NB4 (cell line): Measurements from ENCODE around the gene KLF16.
A peak's percentile ranks its signal among the peaks of the same experiment; 100 is the strongest.

Experiments used
- DNase-seq: peaks from one replicate; pipeline ENCODE4 v3.0.0; 2010; ENCODE audit warnings: low read depth
- H3K4me3 ChIP-seq: one replicate; pipeline ENCODE4 v1.5.1; 2011; ENCODE audit warnings: mild to moderate bottlenecking, low read depth, low read length, moderate library complexity
- CTCF ChIP-seq: IDR thresholded peaks from one replicate; pipeline ENCODE4 v1.5.1; 2012; ENCODE audit warnings: low read depth, low read length
- MAX ChIP-seq: IDR thresholded peaks from 2 replicates; pipeline ENCODE4 v1.6.1; 2011; ENCODE audit warnings: low read depth, low read length
- MYC ChIP-seq: IDR thresholded peaks from 2 replicates; pipeline ENCODE4 v1.6.1; 2011; ENCODE audit warnings: low read depth, low read length
- POLR2A ChIP-seq: IDR thresholded peaks from 2 replicates; pipeline ENCODE4 v1.6.1; 2011; ENCODE audit warnings: mild to moderate bottlenecking; ENCODE audit not compliant: insufficient read length; ENCODE audit errors: extremely low read depth

The KLF16 gene

DNA sequence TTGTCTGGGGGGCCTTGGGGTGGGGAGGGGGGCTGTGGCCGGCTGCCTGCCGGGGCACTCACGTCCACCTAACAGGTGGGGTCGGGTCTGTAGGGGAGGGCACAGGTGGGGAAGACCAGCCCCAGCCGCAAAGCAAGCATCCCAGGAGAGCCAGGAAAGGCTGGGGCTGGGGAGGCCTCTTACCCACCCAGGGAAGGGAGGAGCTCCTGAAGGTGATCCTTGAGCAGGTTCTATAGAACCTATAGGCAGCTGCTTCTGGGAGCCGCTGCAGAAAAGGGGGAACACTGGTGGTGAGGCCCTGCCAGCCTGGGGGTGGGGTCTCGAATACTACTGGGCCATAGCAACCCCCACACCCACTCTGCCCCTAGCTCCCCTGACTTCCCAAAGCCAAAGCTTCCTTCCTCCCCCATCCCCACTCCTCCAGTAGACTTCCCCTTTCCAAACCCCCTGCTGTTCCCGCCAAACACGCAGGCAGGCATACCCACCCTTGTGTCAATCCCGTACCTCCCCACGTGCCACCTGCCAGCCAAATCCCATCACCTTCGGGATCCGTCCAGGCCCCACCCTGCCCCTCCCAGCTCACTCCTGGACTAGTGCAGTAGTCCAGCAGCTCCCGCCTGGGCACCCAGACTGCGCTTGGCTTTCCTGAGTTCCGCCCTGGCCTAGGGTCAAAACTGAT lies 5.6 kb downstream of the KLF16 start:
- peak overlapping the region; percentile 49 for H3K4me3 ChIP-seq
- TF ChIP-seq MYC = peak; percentile 25; the same call in 1 of the 2 replicates
- no peak for TF ChIP-seq CTCF
- no peak for TF ChIP-seq POLR2A
- peak; percentile 66 for TF ChIP-seq MAX
- peak; percentile 84 for DNase-seq

- TF ChIP-seq MAX (peak; percentile 88), POLR2A (no peak), MYC (peak; percentile 47; the same call in 1 of the 2 replicates), CTCF (no peak)
- H3K4me3 ChIP-seq = peak overlapping the region; percentile 69
- DNase-seq = peak; percentile 96
These were observed 6.4 kb downstream of the KLF16 start for GRCh38 chr19:1856698-1857603.

- peak; percentile 9 for TF ChIP-seq POLR2A
- TF ChIP-seq MYC = no peak
- no peak for TF ChIP-seq CTCF
- TF ChIP-seq MAX = no peak
- DNase-seq = peak; percentile 64
- H3K4me3 ChIP-seq = peak overlapping the region; percentile 69
These were observed 7.1 kb downstream of the KLF16 start for GRCh38 chr19:1856345-1856697.

DNA sequence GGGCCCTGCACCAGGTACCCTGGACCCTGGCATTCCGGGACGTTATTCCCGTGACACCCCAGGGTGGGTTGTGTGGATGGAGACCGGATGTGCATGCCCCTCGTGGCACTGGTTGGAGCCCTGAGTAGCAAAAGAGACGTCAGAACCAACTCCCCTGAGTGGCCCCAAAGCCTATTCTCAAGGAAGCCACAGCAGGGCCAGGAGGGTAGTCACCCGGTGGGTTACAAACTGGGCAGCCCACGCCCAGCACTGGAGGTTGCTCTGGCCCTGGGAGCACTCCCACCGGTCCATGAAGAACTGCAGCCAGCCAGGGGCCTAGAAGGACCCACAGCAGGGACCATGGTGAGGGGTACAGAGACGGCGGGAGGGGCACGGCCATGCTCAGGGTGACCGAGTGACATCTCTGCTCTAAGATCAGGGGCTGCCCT lies 7.5 kb downstream of the KLF16 start:
- H3K4me3 ChIP-seq = peak overlapping the region; percentile 69
- TF ChIP-seq POLR2A (no peak), MAX (no peak), MYC (no peak), CTCF (no peak)
- DNase-seq = peak; percentile 62

DNA sequence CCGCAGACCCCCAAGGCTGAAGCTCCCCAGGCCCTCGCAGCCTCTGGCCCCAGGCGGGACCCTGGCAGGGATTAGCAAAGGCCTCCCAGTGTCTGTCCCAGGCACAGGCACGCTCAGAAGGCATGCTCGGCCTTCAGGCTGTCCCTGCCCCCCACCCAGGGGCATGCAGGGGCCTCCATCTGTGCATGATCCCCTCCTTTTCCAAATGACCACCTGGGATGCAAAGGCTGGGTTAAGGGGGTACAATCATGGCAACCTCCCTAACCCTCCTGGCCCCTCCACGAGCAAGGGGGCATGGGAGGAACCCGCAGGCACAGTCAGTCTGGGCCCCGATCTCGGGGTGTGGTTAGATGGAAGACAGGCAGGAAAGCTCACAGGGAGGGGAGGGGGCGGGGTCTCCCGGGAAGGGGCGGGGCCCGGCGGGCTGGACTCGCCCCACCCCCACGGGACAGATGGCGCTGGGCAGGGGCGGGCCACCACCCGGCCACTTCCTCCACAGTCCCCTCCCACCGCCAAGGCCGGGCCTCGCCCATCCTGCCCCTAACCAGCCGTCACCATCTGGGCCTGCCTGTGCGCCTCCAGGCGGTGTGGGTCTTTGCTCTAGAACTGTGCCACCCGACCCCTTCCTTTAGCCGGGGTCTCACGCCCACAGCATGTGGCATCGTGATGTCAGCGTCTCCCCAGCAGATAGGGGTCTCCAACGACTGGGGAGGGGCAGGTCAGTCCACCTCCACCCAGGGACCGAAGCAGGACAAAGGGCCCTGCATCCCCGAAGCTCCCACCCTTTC lies 8.1 kb downstream of the KLF16 start:
- H3K4me3 ChIP-seq = peak overlapping the region; percentile 69
- peak; percentile 92 for DNase-seq
- TF ChIP-seq CTCF (no peak), MAX (no peak), POLR2A (peak; percentile 67), MYC (peak; percentile 35; the same call in 1 of the 2 replicates)
